ENCODE measurements around the gene CA5A.
"Not testable (repeated sequence)": the region's sequence is repeated elsewhere in the genome, so short reads cannot be mapped to it uniquely, and the experiment has no call there.

The CA5A gene

DNA sequence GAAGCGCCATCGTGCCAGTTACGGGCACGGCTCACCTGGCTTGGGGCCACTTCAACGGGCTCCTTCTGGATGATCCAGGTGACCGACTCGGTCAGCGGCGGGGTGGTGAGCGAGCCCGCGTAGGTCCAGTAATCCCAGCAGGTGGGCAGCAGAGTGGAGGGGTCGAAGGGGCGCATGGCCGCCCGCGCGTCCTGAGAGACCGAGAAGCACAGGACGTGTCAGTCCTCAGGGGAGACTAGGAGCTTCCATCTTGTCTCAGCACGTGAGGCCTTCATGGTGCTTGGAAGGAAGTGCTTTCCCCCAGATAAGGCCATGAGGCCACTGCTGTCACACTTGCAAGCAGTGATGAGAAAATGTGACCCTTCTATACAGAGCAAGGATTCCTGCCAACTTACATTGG lies 44.6 kb downstream of the CA5A start:
- DNase-seq, result no peak

DNA sequence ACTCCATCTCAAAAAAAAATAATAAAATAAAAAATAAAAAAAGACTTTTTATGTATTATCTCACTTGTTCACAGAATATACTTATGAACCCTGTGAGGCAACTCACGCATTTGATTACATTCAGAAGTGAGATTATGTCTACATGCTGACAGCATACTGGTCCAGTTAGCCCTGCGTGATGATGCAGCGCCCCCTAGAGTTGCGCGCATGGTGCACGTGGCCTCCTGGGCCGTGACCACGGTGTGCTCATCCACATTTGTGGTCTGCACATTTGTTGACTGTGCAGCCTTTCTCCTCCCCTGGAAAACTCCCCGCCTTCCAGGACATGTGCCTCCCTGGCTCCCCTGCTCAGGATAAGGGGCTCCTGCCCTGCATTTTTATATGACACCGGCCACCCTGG lies 46.6 kb downstream of the CA5A start:
- DNase-seq, result peak; percentile 61 to 68

DNA sequence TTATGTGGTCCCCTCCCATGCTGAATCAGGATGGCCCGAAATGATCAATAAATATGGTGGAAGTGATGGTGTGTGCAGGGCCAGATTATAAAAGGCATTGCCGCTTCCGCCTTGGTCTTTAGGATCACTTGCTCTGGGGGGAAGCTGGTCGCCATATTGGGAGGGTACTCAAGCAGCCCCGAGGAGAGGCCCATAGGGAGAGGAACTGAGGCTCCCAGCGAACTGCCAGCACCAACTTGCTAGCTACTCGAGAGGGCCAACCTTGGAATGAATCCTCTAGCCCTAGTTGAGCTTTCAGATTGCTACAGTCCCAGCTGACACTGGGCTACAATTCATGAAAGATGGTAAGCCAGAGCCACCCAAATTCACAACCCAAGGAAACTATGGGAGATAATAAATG lies 48.0 kb downstream of the CA5A start:
- not testable (repeated sequence) for DNase-seq

- DNase-seq, result not testable (repeated sequence)
Observed at GRCh38 chr16:87887931-87888330, 48.4 kb downstream of the CA5A start.

- DNase-seq, result not testable (repeated sequence)
Observed at GRCh38 chr16:87885371-87885967, 50.9 kb downstream of the CA5A start.

DNA sequence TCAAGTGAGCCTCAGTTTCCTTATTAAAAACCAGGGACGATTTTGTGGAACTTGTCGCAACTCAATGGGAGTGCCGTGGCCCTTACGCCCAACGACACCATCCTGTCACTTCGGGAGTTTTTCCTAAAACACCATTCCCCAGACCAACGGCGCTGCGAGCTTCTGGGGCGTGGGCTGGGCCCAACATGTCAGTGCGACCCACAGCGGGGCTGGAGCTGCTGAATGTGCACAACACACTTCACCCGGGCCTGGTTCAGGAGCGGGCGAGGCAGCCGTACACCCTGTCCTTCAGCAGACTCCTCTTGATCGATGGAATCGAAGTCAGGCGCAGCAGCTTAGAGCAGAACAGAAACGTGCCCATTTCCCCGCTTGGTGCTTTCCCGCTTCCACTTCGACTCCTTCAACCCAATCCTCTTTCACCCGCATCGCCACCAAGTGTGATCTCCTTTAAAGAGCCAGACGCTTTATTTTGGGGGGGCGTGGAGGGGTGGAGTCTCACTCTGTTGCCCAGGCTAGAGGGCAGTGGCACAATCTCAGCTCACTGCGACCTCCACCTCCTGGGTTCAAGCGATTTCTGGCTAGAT lies 53.8 kb downstream of the CA5A start:
- DNase-seq, result no peak

GRCh38 chr16:87881324-87882200 lies 54.8 kb downstream of the CA5A start:
- no peak for DNase-seq

- DNase-seq, result no peak
Observed at GRCh38 chr16:87880117-87880696, 56.1 kb downstream of the CA5A start.

- not testable (repeated sequence) for DNase-seq
Observed at GRCh38 chr16:87879411-87880013, 56.8 kb downstream of the CA5A start.

- no peak for DNase-seq
Observed at GRCh38 chr16:87878704-87879103, 57.6 kb downstream of the CA5A start.

GRCh38 chr16:87877942-87878507 lies 58.3 kb downstream of the CA5A start:
- no peak for DNase-seq

DNA sequence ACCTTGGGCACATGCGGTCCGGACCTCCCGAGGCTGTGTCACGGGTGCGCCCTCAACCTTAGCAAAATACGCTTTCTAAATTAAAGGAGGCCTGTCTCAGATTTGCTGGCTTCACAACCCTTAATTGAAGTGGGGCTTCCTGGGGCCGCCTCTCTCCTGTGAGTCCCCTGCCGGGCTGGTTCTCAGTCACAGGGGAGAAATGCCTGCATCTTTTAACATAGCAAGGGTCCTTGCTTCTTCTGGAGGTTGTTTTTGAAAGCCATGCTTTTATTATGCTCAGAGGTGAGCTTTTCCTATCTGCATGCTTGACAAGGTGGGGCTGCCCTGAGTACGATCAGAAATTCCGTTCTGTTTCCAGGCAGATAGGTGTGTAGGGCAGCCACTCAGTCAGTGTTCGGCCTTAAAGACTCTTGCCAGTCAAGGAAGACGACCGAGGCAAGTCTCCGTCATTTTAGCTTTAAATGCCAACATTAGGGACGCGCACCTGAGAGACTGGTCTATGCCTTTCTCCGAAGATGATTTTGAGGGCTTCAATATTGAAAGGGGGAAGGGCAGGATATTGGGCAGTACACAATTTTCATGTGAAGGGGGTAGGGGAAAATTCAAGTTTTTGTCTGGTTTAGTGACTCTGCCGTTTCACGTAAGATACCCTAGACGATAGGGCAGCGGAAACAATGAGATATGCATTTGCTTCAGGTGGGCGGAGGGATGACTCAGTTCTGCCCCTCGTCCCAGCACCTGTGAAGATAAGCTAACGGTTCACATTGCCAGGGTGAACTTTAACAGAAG lies 61.5 kb downstream of the CA5A start:
- DNase-seq, result peak; percentile 83 to 87

- DNase-seq, result not testable (repeated sequence)
Observed at GRCh38 chr16:87870418-87871291, 65.7 kb downstream of the CA5A start.

DNA sequence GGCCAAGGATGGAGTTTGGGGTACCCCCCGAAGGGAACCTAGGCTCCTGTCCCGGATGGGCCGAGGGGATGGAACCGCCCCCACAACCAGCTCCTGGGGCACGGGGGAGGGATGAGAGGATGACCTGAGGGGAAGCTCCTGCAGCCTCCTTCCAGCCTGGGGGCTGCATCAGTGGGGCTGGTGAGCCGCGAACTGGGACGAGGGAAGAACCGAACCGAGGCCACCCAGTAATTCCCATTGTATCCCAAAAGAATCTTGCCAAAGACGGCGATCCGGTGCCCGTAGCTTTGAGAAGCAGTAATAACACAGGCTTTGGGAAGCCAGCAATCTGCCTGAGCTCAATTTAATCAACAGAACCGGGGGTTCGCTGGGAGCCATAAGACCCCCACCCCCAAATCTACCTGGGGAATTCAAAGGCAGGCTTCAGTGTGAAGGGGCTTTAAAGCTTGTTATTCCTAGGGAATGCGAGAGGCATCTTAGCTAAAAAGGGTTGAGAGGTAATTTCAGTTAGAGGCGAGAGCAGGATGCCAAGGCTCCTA lies 66.4 kb downstream of the CA5A start:
- not testable (repeated sequence) for DNase-seq

GRCh38 chr16:87869061-87869878 lies 67.1 kb downstream of the CA5A start, which contains the start of gene SLC7A5:
Gene SLC7A5, minus strand, starts transcription at chr16:87869507. Its CDS starts 85 bp downstream, at chr16:87869422.
- peak; percentile 89 to 90 for DNase-seq

DNA sequence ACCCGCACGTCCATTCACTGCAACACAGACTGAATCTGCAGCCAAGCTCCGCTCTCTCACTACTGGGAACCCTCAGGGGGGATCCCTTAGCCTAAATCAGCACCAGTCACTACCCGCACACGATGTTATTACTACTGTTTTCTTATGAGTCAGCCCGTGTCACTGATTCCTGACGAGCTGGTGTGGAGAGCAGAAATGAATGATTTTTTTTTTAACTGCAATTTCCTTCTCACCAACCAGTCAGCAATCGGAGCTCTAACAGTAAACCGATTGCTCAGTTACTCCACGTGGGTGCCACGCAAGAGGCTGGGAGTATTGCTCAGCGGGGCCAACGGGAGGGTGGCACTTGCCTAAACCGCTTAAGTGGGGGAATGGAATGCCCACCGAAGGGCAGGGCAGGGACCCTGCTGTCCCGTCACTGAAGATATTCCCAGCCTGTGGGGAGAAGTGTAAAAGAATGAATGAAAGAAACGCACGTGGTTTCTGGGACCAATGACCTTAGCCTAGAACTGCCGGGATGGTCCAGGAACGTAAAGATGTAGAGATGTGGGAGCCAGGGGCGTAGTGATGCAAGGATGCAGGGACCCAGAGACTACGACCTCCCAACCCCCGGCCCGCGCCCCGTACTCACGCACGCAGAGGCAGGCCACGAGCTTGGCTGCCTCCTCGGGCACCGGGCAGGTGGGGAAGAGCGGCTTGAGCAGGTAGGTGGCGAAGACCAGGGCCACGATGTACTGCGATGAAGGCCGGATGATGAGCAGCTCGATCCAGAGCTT lies 67.9 kb downstream of the CA5A start:
- DNase-seq, result peak; percentile 81 to 85

GRCh38 chr16:87865902-87866555 lies 70.3 kb downstream of the CA5A start:
- peak; percentile 69 to 80 for DNase-seq

- no peak for DNase-seq
Observed at GRCh38 chr16:87864331-87864989, 71.9 kb downstream of the CA5A start.
